Neuronal stem cell (in vitro differentiated cells): ENCODE data around the gene SYNPO2.
"Not testable (repeated sequence)": the region's sequence is repeated elsewhere in the genome, so short reads cannot be mapped to it uniquely, and the experiment has no call there.

Experiments
- DNase-seq: peaks from one replicate; pipeline ENCODE4 v3.0.0-alpha.2; 2013; ENCODE audit warnings: low spot score
- H2AFZ ChIP-seq: one replicate; pipeline ENCODE4 v1.6.1; 2013; ENCODE audit warnings: mild to moderate bottlenecking, low read length, inconsistent platforms
- H2AK5ac ChIP-seq: 2 replicates; pipeline ENCODE4 v1.6.1; 2013; ENCODE audit warnings: low read depth, mild to moderate bottlenecking, inconsistent platforms, low read length, moderate library complexity, mixed read lengths
- H2BK120ac ChIP-seq: 2 replicates; pipeline ENCODE4 v1.6.1; 2013; ENCODE audit warnings: low read depth, mild to moderate bottlenecking, inconsistent platforms, low read length, moderate library complexity, mixed read lengths
- H2BK12ac ChIP-seq: one replicate; pipeline ENCODE4 v1.6.1; 2013; ENCODE audit warnings: low read length, inconsistent platforms
- H2BK15ac ChIP-seq: 2 replicates; pipeline ENCODE4 v1.6.1; 2013; ENCODE audit warnings: mild to moderate bottlenecking, low read length, inconsistent platforms, mixed read lengths
- H2BK5ac ChIP-seq: one replicate; pipeline ENCODE4 v1.6.1; 2013; ENCODE audit warnings: inconsistent platforms, mild to moderate bottlenecking, low read length, moderate library complexity
- H3K14ac ChIP-seq: one replicate; pipeline ENCODE4 v1.6.1; 2013; ENCODE audit warnings: low read length, inconsistent platforms
- H3K18ac ChIP-seq: 2 replicates; pipeline ENCODE4 v1.6.1; 2013; ENCODE audit warnings: low read length, inconsistent platforms
- H3K23ac ChIP-seq: 2 replicates; pipeline ENCODE4 v1.6.1; 2013; ENCODE audit warnings: low read depth, mild to moderate bottlenecking, mixed read lengths, low read length, inconsistent platforms; ENCODE audit not compliant: poor library complexity
- H3K27ac ChIP-seq: replicated peaks from 3 replicates; pipeline ENCODE4 v1.5.1; 2013; ENCODE audit warnings: low read length, inconsistent platforms
- H3K27me3 ChIP-seq, 3 experiments: 2 replicates each; pipeline ENCODE4 v1.6.1; 2013; ENCODE audit warnings: low read length in 3 of 3, mild to moderate bottlenecking in 2 of 3, inconsistent platforms in 1 of 3, low read depth in 1 of 3, mixed read lengths in 1 of 3, moderate library complexity in 1 of 3; ENCODE audit not compliant: control insufficient read depth in 3 of 3, insufficient read depth in 3 of 3
- H3K36me3 ChIP-seq, 2 donors: replicated peaks in 1 of 2; 2 replicates each; pipeline ENCODE4 v1.6.1; 2013; ENCODE audit warnings: low read length in 2 of 2; ENCODE audit not compliant: control insufficient read depth in 2 of 2, insufficient read depth in 2 of 2
- H3K4ac ChIP-seq: 2 replicates; pipeline ENCODE4 v1.6.1; 2013; ENCODE audit warnings: inconsistent platforms, mild to moderate bottlenecking, low read length, moderate library complexity
- H3K4me1 ChIP-seq, 2 donors: 1 replicate in 1 of 2; 2 replicates in 1 of 2; pipeline ENCODE4 v1.6.1; 2013; ENCODE audit warnings: low read length in 2 of 2, low read depth in 1 of 2; ENCODE audit not compliant: control insufficient read depth in 2 of 2, insufficient read depth in 1 of 2
- H3K4me2 ChIP-seq: one replicate; pipeline ENCODE4 v1.6.1; 2013; ENCODE audit warnings: mild to moderate bottlenecking, low read length, inconsistent platforms; ENCODE audit not compliant: insufficient read depth, poor library complexity, severe bottlenecking
- H3K4me3 ChIP-seq, 2 donors: 2 replicates each; pipeline ENCODE4 v1.5.1; 2013; ENCODE audit warnings: low read length in 2 of 2, mild to moderate bottlenecking in 2 of 2, inconsistent platforms in 1 of 2, moderate library complexity in 1 of 2
- H3K79me1 ChIP-seq: one replicate; pipeline ENCODE4 v1.6.1; 2013; ENCODE audit warnings: low read depth, mild to moderate bottlenecking, inconsistent platforms, low read length, moderate library complexity
- H3K9ac ChIP-seq: one replicate; pipeline ENCODE4 v1.6.1; 2013; ENCODE audit warnings: mild to moderate bottlenecking, low read depth, low read length, inconsistent platforms; ENCODE audit not compliant: poor library complexity
- H3K9me3 ChIP-seq, 2 donors: replicated peaks in 1 of 2; 2 replicates each; pipeline versions ENCODE3 to v1.6.1; 2013; ENCODE audit warnings: low read length in 2 of 2, mild to moderate bottlenecking in 2 of 2, inconsistent platforms in 1 of 2, low read depth in 1 of 2, mixed read lengths in 1 of 2, moderate library complexity in 1 of 2; ENCODE audit not compliant: control insufficient read depth in 2 of 2, insufficient read depth in 1 of 2
- H4K8ac ChIP-seq: one replicate; pipeline ENCODE4 v1.6.1; 2013; ENCODE audit warnings: low read depth, mild to moderate bottlenecking, inconsistent platforms, low read length, moderate library complexity
- H4K91ac ChIP-seq: one replicate; pipeline ENCODE4 v1.6.1; 2013; ENCODE audit warnings: low read length, low read depth, mild to moderate bottlenecking, inconsistent platforms; ENCODE audit not compliant: poor library complexity
- whole genome bisulfite sequencing, 2 donors: extraction: QIAGEN DNeasy Blood & Tissue Kit; methylation state at CpG; one replicate each; pipeline ENCODE4 v1.1.7; 2013; ENCODE audit warnings: missing lambda C conversion rate in 2 of 2, mixed read lengths in 1 of 2; ENCODE audit not compliant: insufficient read length in 2 of 2, insufficient replicate concordance in 1 of 2; ENCODE audit errors: extremely low coverage in 2 of 2; 5-methylcytosine and 5-hydroxymethylcytosine counted together

The SYNPO2 gene

GRCh38 chr4:119003001-119003400 lies 114.3 kb downstream of the SYNPO2 start:
- not testable (repeated sequence) for H3K27ac ChIP-seq, H4K8ac ChIP-seq, H2AK5ac ChIP-seq, DNase-seq, H3K4me3 ChIP-seq, H3K4me2 ChIP-seq, H3K23ac ChIP-seq, H3K14ac ChIP-seq, H3K4me1 ChIP-seq, H3K9me3 ChIP-seq, H3K27me3 ChIP-seq, H2AFZ ChIP-seq, H2BK120ac ChIP-seq, H4K91ac ChIP-seq, H3K9ac ChIP-seq, H2BK15ac ChIP-seq, H2BK5ac ChIP-seq, H3K18ac ChIP-seq, H2BK12ac ChIP-seq, H3K36me3 ChIP-seq, H3K4ac ChIP-seq, H3K79me1 ChIP-seq
- no CpG with 5 or more reads among the region's 1 CpG for WGBS, 2 donors

GRCh38 chr4:119005928-119006460 lies 117.3 kb downstream of the SYNPO2 start:
- no peak overlapping the region for H3K18ac ChIP-seq
- no peak overlapping the region for H4K91ac ChIP-seq
- no peak overlapping the region for H3K4ac ChIP-seq
- H3K14ac ChIP-seq, result no peak overlapping the region
- H2BK15ac ChIP-seq, result no peak overlapping the region
- H3K4me2 ChIP-seq, result no peak overlapping the region
- H3K79me1 ChIP-seq, result no peaks in the 10 kb centered on the region
- no CpG with 5 or more reads among the region's 2 CpGs for WGBS, 2 donors
- H3K9ac ChIP-seq, result no peak overlapping the region
- H2BK120ac ChIP-seq, result no peak overlapping the region
- no peak overlapping the region for H2BK5ac ChIP-seq
- no peak overlapping the region for H3K23ac ChIP-seq
- H3K9me3 ChIP-seq, result no peaks in the 10 kb centered on the region
- no peaks in the 10 kb centered on the region for H3K4me1 ChIP-seq
- H2AFZ ChIP-seq, result no peak overlapping the region
- DNase-seq, result no peak
- no peak overlapping the region for H2BK12ac ChIP-seq
- no peaks in the 10 kb centered on the region for H3K27me3 ChIP-seq
- no peak overlapping the region for H4K8ac ChIP-seq
- no peak overlapping the region for H3K27ac ChIP-seq
- H2AK5ac ChIP-seq, result no peak overlapping the region
- no peak overlapping the region for H3K4me3 ChIP-seq
- H3K36me3 ChIP-seq, result no peaks in the 10 kb centered on the region

- H3K4me1 ChIP-seq, result no peaks in the 10 kb centered on the region
- H2AK5ac ChIP-seq, result no peak overlapping the region
- H4K8ac ChIP-seq, result no peak overlapping the region
- H3K9me3 ChIP-seq, result no peaks in the 10 kb centered on the region
- no peak overlapping the region for H3K27ac ChIP-seq
- H3K14ac ChIP-seq, result no peak overlapping the region
- H2BK5ac ChIP-seq, result no peak overlapping the region
- H2AFZ ChIP-seq, result no peak overlapping the region
- H3K4ac ChIP-seq, result no peak overlapping the region
- H3K4me2 ChIP-seq, result no peak overlapping the region
- H3K79me1 ChIP-seq, result no peaks in the 10 kb centered on the region
- no peak overlapping the region for H4K91ac ChIP-seq
- no peak overlapping the region for H2BK12ac ChIP-seq
- DNase-seq, result no peak
- H3K9ac ChIP-seq, result no peak overlapping the region
- H2BK15ac ChIP-seq, result no peak overlapping the region
- no peak overlapping the region for H3K23ac ChIP-seq
- H3K4me3 ChIP-seq, result no peak overlapping the region
- no peak overlapping the region for H2BK120ac ChIP-seq
- no peaks in the 10 kb centered on the region for H3K36me3 ChIP-seq
- no peaks in the 10 kb centered on the region for H3K27me3 ChIP-seq
- no CpG with 5 or more reads among the region's 2 CpGs for WGBS, 2 donors
- H3K18ac ChIP-seq, result no peak overlapping the region
Measured at GRCh38 chr4:119008761-119009160, 120.1 kb downstream of the SYNPO2 start.

GRCh38 chr4:119010221-119010620 lies 121.6 kb downstream of the SYNPO2 start:
- not testable (repeated sequence) for H3K36me3 ChIP-seq, H2BK15ac ChIP-seq, H3K4me2 ChIP-seq, H4K91ac ChIP-seq, H2AFZ ChIP-seq, DNase-seq, H3K18ac ChIP-seq, H3K23ac ChIP-seq, H2BK12ac ChIP-seq, H3K9me3 ChIP-seq, H4K8ac ChIP-seq, H2BK120ac ChIP-seq, H3K4ac ChIP-seq, H2AK5ac ChIP-seq, H3K9ac ChIP-seq, H3K27ac ChIP-seq, H3K14ac ChIP-seq, H2BK5ac ChIP-seq, H3K4me1 ChIP-seq, H3K79me1 ChIP-seq, H3K27me3 ChIP-seq, H3K4me3 ChIP-seq
- WGBS, 2 donors, result no CpG with 5 or more reads among the region's 2 CpGs
